Glutamatergic neuron (in vitro differentiated cells): ENCODE data around the gene TNFRSF12A. TPM values are rescaled to one million over a fixed set of nuclear protein-coding genes. Genes with fewer than 3 reads are reported as not detected.

ENCODE experiments used
- DNase-seq: peaks from one replicate; pipeline ENCODE4 v3.0.0; 2022
- H3K27ac Mint-ChIP-seq: one replicate; pipeline ENCODE4 v1.8.0; 2020; ENCODE audit warnings: mild to moderate bottlenecking, mixed read lengths, inconsistent platforms; ENCODE audit not compliant: unreplicated experiment
- H3K27me3 Mint-ChIP-seq: one replicate; pipeline ENCODE4 v1.8.0; 2020; ENCODE audit warnings: mild to moderate bottlenecking, moderate library complexity, mixed read lengths, inconsistent platforms; ENCODE audit not compliant: unreplicated experiment
- H3K36me3 Mint-ChIP-seq: one replicate; pipeline ENCODE4 v1.8.0; 2020; ENCODE audit warnings: mild to moderate bottlenecking, mixed read lengths, inconsistent platforms; ENCODE audit not compliant: unreplicated experiment
- H3K4me1 Mint-ChIP-seq: one replicate; pipeline ENCODE4 v1.8.0; 2020; ENCODE audit warnings: mild to moderate bottlenecking, low read depth, mixed read lengths, inconsistent platforms; ENCODE audit not compliant: unreplicated experiment
- H3K4me3 Mint-ChIP-seq: one replicate; pipeline ENCODE4 v1.8.0; 2020; ENCODE audit warnings: mild to moderate bottlenecking, mixed read lengths, inconsistent platforms; ENCODE audit not compliant: unreplicated experiment
- H3K9me3 Mint-ChIP-seq: one replicate; pipeline ENCODE4 v1.8.0; 2020; ENCODE audit warnings: mild to moderate bottlenecking, moderate library complexity, mixed read lengths, inconsistent platforms; ENCODE audit not compliant: unreplicated experiment
- total RNA-seq: library from RNA; stranded (reverse); fragmentation: NEBNext Ultra II Directional; extraction: Animal tissue kit (Norgen Biotek cat#: 25700); gene quantifications from one replicate; pipeline ENCODE4 v1.2.1, GENCODE V29; 2021; ENCODE audit not compliant: unreplicated experiment
- TF ChIP-seq, protein P1 (sequence below): fragments of 200-600 bp; sonication (generic); IDR thresholded peaks from one replicate; pipeline ENCODE4 v1.5.0; 2021; ENCODE audit not compliant: partially characterized antibody, unreplicated experiment

The TNFRSF12A gene
- total RNA-seq, 1 donor from 2014 or later, result 4.2 TPM

DNA sequence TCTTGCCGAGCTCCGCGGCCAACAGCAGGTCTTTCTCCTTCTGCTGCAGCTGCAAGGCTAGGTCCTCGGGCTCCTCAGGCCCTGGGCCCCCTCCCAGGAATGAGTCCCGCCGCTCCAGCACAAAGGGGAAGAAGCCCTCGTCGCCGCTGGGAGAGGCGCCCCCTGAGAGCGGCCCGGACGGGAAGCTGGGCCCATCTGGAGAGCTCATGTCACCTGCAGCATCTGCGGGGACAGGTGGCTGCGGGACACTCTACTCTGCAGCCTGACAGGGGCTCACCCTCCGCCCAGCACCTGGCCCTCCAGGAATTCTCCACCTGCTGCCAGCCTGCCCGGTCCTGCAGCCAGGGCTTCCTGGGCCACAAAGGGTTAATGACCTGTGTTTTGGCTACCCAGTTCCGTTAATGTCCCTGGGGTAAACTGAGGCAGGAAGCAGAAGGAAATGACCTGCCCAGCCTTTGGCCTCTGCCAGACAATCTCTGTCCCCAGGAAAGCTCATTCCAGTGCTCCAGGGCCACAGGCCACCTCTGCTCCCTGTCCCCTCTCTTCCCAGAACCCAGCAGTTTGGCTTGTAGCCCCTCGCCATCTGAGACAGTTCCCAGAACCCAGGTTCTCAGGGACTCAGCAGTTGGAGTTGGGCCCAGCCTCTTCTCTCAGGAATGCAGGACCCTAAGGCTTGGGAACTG lies 15.3 kb downstream of the TNFRSF12A start:
- Mint-ChIP-seq H3K9me3 (no peaks in the 10 kb centered on the region), H3K4me3 (no peak overlapping the region), H3K4me1 (peaks cover 5% of the 10 kb centered on the region), H3K27ac (no peak overlapping the region), H3K36me3 (no peaks in the 10 kb centered on the region), H3K27me3 (peaks cover 21% of the 10 kb centered on the region)
- DNase-seq, result no peak
- TF ChIP-seq, protein P1, sequence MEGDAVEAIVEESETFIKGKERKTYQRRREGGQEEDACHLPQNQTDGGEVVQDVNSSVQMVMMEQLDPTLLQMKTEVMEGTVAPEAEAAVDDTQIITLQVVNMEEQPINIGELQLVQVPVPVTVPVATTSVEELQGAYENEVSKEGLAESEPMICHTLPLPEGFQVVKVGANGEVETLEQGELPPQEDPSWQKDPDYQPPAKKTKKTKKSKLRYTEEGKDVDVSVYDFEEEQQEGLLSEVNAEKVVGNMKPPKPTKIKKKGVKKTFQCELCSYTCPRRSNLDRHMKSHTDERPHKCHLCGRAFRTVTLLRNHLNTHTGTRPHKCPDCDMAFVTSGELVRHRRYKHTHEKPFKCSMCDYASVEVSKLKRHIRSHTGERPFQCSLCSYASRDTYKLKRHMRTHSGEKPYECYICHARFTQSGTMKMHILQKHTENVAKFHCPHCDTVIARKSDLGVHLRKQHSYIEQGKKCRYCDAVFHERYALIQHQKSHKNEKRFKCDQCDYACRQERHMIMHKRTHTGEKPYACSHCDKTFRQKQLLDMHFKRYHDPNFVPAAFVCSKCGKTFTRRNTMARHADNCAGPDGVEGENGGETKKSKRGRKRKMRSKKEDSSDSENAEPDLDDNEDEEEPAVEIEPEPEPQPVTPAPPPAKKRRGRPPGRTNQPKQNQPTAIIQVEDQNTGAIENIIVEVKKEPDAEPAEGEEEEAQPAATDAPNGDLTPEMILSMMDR, result no peak

DNA sequence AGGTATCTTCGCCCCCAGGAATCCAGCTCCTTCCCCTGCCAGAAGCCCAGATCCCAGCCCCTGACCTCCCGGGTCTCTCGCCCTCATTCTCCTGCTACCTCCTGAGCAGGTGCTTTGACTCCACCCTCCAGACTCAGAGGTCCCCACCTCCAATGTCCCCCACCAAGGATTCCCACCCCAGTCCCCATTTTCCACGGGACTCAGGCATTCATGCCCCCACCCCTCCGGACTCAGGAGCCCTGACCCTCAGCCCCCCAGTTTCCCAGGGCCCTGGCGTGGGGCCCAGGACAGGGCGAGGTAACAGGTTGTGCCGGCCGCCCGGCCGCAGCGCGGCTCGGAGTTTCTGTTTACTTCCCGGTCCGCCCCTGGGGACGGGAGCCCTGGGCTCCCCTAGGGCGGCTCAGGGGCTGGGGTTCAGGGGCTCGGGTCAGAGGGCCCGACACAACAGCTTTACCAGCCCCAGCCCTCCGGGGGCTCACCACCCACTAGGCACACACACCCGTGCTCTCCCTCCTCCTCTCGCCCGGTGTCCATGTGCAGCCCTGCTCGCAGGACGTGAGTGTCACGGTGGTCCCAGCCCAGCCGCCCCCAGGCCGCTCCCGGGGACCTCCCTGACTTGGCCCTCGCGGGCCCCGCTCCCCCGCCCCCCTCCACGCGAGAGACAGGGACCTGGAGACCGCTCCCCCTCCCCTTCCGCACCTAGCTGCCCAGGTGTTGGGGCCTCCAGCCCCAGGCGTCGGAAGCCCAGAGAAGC lies 16.0 kb downstream of the TNFRSF12A start:
- no peaks in the 10 kb centered on the region for H3K36me3 Mint-ChIP-seq
- no peak for DNase-seq
- H3K4me1 Mint-ChIP-seq, result peaks cover 5% of the 10 kb centered on the region
- TF ChIP-seq, protein P1, result no peak
- peaks cover 19% of the 10 kb centered on the region for H3K27me3 Mint-ChIP-seq
- H3K9me3 Mint-ChIP-seq, result no peaks in the 10 kb centered on the region
- no peak overlapping the region for H3K4me3 Mint-ChIP-seq
- no peak overlapping the region for H3K27ac Mint-ChIP-seq

DNA sequence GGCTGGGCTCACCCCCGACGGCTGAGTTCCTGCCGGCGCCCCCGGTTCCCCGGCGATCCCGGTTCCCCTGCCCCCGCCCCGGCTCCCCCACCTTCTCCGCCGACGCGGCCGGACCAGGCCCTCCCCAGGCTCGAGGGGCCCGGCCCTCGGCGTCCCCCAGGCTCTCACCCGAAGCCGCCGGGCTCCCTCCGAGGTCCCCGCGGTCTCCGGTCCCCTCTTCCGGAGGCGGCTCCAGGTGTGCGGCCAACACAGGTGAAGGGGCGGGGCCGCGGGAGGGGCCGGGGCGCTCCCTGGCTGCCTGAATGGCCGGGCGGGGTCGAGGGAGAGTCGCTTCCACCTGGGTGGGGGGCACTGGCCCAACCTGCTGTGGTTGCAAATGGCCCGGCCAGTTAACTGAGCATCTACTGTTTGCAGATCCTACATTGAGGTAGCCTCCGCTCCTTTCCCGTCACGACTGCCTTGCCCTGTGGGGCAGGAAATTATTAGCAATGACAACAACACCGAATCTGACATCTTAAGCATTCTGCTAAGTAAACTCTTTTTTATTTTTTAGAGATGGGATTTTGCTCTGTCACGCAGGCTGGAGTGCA lies 16.7 kb downstream of the TNFRSF12A start, which contains the start of gene BICDL2:
BICDL2 (minus strand) TSS at position 219 of the 590 bp plus-strand sequence. CDS start 1,448 bp downstream, outside the sequence.
- Mint-ChIP-seq H3K27ac (no peak within 1 kb of the TSS), H3K27me3 (peaks cover 19% of the 10 kb centered on the region), H3K4me3 (no peak within 1 kb of the TSS)

DNA sequence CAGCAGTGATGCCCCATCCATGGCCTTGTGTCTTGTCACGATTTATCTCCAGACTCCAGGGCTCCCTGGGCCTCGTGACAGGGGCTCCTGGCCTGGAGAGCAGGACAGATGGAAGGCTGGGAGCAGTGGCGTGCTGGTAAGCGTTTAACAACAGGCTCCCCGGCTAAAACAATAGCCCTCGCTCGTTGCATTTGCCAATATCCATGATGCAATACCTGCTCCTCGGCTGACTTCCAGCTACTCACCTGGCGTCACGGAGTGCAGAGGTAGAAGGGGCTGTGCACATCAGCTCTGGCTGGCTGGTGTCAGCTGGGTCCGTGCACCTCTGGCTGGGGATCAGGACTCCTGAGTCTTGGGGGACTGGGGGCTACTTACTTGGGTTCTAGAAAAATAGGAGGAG lies 18.1 kb downstream of the TNFRSF12A start:
- Mint-ChIP-seq H3K36me3 (no peaks in the 10 kb centered on the region), H3K4me1 (peaks cover 5% of the 10 kb centered on the region), H3K4me3 (no peak overlapping the region), H3K27ac (no peak overlapping the region), H3K9me3 (no peaks in the 10 kb centered on the region), H3K27me3 (peaks cover 18% of the 10 kb centered on the region)
- no peak for DNase-seq
- TF ChIP-seq, protein P1, result no peak

More for the DNA sequence above, 16.7 kb downstream of the TNFRSF12A start, which contains the start of gene BICDL2:
- H3K36me3 Mint-ChIP-seq, result no peaks in the 10 kb centered on the region
- H3K4me1 Mint-ChIP-seq, result peaks cover 5% of the 10 kb centered on the region
- DNase-seq, result no peak
- TF ChIP-seq, protein P1, result no peak
- no peaks in the 10 kb centered on the region for H3K9me3 Mint-ChIP-seq
